K562 (cell line): ENCODE measurements around the gene PIK3CB. TPM values are rescaled to one million over a fixed set of nuclear protein-coding genes. Genes with fewer than 3 reads are reported as not detected.

Experiments
- BRF1 ChIP-seq: IDR thresholded peaks from 3 replicates; pipeline ENCODE4 v1.6.1; 2011; ENCODE audit warnings: borderline replicate concordance, mild to moderate bottlenecking; ENCODE audit not compliant: insufficient read length; ENCODE audit errors: extremely low read depth
- CAMTA2 ChIP-seq: fragments of 250-450 bp; sonication (Bioruptor Pico); conservative IDR thresholded peaks from 2 replicates; pipeline ENCODE4 v1.5.1; 2022
- ELF2 ChIP-seq: fragments of 250-450 bp; sonication (Bioruptor Pico); IDR thresholded peaks from 2 replicates; pipeline ENCODE4 v1.5.0; 2021; ENCODE audit warnings: mild to moderate bottlenecking
- HMG20B ChIP-seq: fragments of 250-450 bp; sonication (Bioruptor Pico); IDR thresholded peaks from 2 replicates; pipeline ENCODE4 v1.5.0; 2021; ENCODE audit warnings: mild to moderate bottlenecking
- IRF1 ChIP-seq: sonication (generic); formaldehyde crosslinking; IDR thresholded peaks from 2 replicates; pipeline ENCODE4 v1.8.0; 2022; ENCODE audit warnings: missing genetic modification reagents, mild to moderate bottlenecking, borderline replicate concordance
- MAFF ChIP-seq: IDR thresholded peaks from 2 replicates; pipeline ENCODE4 v1.6.1; 2012; ENCODE audit warnings: low read length, improper control_type of control experiment
- MAFG ChIP-seq: fragments of 450-650 bp; conservative IDR thresholded peaks from 2 replicates; pipeline ENCODE4 v1.6.1; 2016; ENCODE audit warnings: missing genetic modification characterization, missing compliant biosample characterization
- MEIS2 ChIP-seq: fragments of 450-650 bp; IDR thresholded peaks from 2 replicates; pipeline ENCODE4 v1.6.1; 2014; ENCODE audit warnings: mild to moderate bottlenecking; ENCODE audit not compliant: partially characterized antibody
- MTA1 ChIP-seq: fragments of 450-650 bp; IDR thresholded peaks from 2 replicates; pipeline ENCODE4 v1.6.1; 2017; ENCODE audit warnings: borderline replicate concordance
- NFE2 ChIP-seq: IDR thresholded peaks from 2 replicates; pipeline ENCODE4 v1.6.1; 2014; ENCODE audit warnings: antibody characterized with exemption, low read depth
- NFE2L1 ChIP-seq: fragments of 450-650 bp; IDR thresholded peaks from 2 replicates; pipeline ENCODE4 v1.6.1; 2016; ENCODE audit warnings: missing genetic modification characterization, low read depth, mild to moderate bottlenecking, missing compliant biosample characterization, moderate library complexity, borderline replicate concordance
- RBM39 ChIP-seq: fragments of 200-400 bp; formaldehyde crosslinking; optimal IDR thresholded peaks from 2 replicates; pipeline ENCODE3; 2018; ENCODE audit warnings: low read depth, low read length
- SMARCC2 ChIP-seq: fragments of 450-650 bp; IDR thresholded peaks from 2 replicates; pipeline ENCODE4 v1.6.1; 2017; ENCODE audit warnings: antibody characterized with exemption, moderate library complexity, mild to moderate bottlenecking, low read depth
- SPI1 ChIP-seq: IDR thresholded peaks from 2 replicates; pipeline ENCODE4 v1.6.1; 2011; ENCODE audit warnings: low read depth, low read length, control low read depth, borderline replicate concordance
- ZBTB17 ChIP-seq: fragments of 450-650 bp; formaldehyde crosslinking; IDR thresholded peaks from 2 replicates; pipeline ENCODE4 v1.4.0; 2020; ENCODE audit warnings: mild to moderate bottlenecking
- ZNF445 ChIP-seq: fragments of 250-450 bp; sonication (Bioruptor Pico); IDR thresholded peaks from 2 replicates; pipeline ENCODE4 v1.4.0; 2020; ENCODE audit warnings: low read depth, mild to moderate bottlenecking, moderate library complexity
- polyA plus RNA-seq, 8 experiments: library from polyadenylated mRNA; depleted of rRNA in 4 of 8; stranded (reverse) in 5 of 8; unstranded in 3 of 8; fragments of >200 nt; fragmentation: Nextera tagmentation in 2 of 8; fragmentation: Illumina TruSeq in 1 of 8; extraction: Ambion mirVana in 2 of 8; extraction: Trizol in 1 of 8; gene quantifications; 2 replicates each; pipeline versions ENCODE4 v1.2.1 to v1.2.3, GENCODE V29; 2011 to 2014; ENCODE audit warnings: inconsistent platforms in 1 of 8, missing spikeins in 1 of 8
- total RNA-seq, 7 experiments: library from RNA; depleted of rRNA in 6 of 7; stranded (reverse); fragments of >200 nt in 6 of 7; fragmentation: Illumina TruSeq in 2 of 7; extraction: Trizol in 2 of 7; gene quantifications; 2 replicates each; pipeline versions ENCODE4 v1.2.1 to v1.2.3, GENCODE V29; 2011 to 2021; ENCODE audit warnings: low replicate concordance in 1 of 7
- TF ChIP-seq, protein P1 (sequence below): fragments of 450-650 bp; formaldehyde crosslinking; conservative IDR thresholded peaks from 2 replicates; pipeline ENCODE4 v1.4.0; 2022; ENCODE audit warnings: mild to moderate bottlenecking, missing genetic modification characterization
- TF ChIP-seq, protein P2 (sequence below), 2 experiments: fragments of 450-650 bp in 1 of 2; sonication (generic) in 1 of 2; formaldehyde crosslinking in 1 of 2; IDR thresholded peaks in 1 of 2; conservative IDR thresholded peaks in 1 of 2; 2 replicates each; pipeline versions ENCODE4 v1.6.1 to v1.8.1; 2016 to 2023; ENCODE audit warnings: mild to moderate bottlenecking in 2 of 2, moderate library complexity in 2 of 2, inconsistent platforms in 1 of 2, missing genetic modification reagents in 1 of 2
- TF ChIP-seq, protein P3 (sequence below): sonication (generic); IDR thresholded peaks from 2 replicates; pipeline ENCODE4 v1.6.1; 2016

The PIK3CB gene
- total and polyA plus RNA-seq, 9 of the 15 experiments (the other 6 are each of a cell fraction or from before 2014, with no cell fraction given): 15.3 to 62.6 (median 28.3) TPM

DNA sequence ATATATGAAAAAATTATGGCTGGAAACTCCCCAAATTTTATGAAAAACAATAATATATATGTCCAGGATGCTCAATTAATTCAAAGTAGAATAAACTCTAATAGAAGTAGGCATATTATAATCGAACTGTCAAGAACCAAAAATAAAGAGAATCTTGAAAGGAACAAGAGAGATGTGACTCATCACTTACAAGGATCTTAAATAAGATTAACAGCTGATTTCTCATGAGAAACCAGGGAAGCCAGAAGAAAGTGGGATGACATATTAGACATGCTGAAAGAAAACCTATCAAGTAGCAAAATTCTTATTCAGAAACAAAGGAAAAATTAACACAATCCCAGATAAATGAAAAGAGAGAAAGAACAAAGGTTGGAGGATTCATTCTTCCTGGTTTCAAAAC lies 159.3 kb downstream of the PIK3CB start (continued):
- no peak for TF ChIP-seq SPI1
- TF ChIP-seq ELF2 (CRISPR knock-in tag): no peak
- TF ChIP-seq, protein P1, sequence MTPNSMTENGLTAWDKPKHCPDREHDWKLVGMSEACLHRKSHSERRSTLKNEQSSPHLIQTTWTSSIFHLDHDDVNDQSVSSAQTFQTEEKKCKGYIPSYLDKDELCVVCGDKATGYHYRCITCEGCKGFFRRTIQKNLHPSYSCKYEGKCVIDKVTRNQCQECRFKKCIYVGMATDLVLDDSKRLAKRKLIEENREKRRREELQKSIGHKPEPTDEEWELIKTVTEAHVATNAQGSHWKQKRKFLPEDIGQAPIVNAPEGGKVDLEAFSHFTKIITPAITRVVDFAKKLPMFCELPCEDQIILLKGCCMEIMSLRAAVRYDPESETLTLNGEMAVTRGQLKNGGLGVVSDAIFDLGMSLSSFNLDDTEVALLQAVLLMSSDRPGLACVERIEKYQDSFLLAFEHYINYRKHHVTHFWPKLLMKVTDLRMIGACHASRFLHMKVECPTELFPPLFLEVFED (CRISPR knock-in tag): no peak
- TF ChIP-seq SMARCC2: no peak
- no peak for TF ChIP-seq CAMTA2
- TF ChIP-seq, protein P2, sequence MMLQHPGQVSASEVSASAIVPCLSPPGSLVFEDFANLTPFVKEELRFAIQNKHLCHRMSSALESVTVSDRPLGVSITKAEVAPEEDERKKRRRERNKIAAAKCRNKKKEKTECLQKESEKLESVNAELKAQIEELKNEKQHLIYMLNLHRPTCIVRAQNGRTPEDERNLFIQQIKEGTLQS (IDR thresholded peaks at IDR 0.05): peak; percentile 90
- TF ChIP-seq, protein P2 (CRISPR knock-in tag; conservative IDR thresholded peaks at IDR 0.05): no peak
- TF ChIP-seq MEIS2: no peak
- TF ChIP-seq, protein P3, sequence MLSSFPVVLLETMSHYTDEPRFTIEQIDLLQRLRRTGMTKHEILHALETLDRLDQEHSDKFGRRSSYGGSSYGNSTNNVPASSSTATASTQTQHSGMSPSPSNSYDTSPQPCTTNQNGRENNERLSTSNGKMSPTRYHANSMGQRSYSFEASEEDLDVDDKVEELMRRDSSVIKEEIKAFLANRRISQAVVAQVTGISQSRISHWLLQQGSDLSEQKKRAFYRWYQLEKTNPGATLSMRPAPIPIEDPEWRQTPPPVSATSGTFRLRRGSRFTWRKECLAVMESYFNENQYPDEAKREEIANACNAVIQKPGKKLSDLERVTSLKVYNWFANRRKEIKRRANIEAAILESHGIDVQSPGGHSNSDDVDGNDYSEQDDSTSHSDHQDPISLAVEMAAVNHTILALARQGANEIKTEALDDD: no peak
- peak; percentile 60; the same call in 1 of the 2 replicates for TF ChIP-seq MAFG
- no peak for TF ChIP-seq ZNF445 (CRISPR knock-in tag)
- peak; percentile 79 for TF ChIP-seq NFE2
- TF ChIP-seq BRF1: no peak
- TF ChIP-seq MAFF: peak; percentile 61; the same call in 1 of the 2 replicates
- no peak for TF ChIP-seq RBM39
- TF ChIP-seq MTA1: no peak
- TF ChIP-seq IRF1 (CRISPR knock-in tag): no peak
- TF ChIP-seq HMG20B (CRISPR knock-in tag): no peak
- no peak for TF ChIP-seq ZBTB17 (CRISPR knock-in tag)
- TF ChIP-seq NFE2L1 (tag): no peak
